ES-I3 (cell line): ENCODE measurements around the gene CDC7.

Experiments used
- H3K36me3 ChIP-seq: 2 replicates; pipeline ENCODE4 v1.6.1; 2013; ENCODE audit warnings: mild to moderate bottlenecking, low read length, control low read depth, moderate library complexity; ENCODE audit not compliant: insufficient read depth
- H3K4me1 ChIP-seq: 2 replicates; pipeline ENCODE4 v1.6.1; 2013; ENCODE audit warnings: mild to moderate bottlenecking, control low read depth, low read length; ENCODE audit not compliant: insufficient read depth
- H3K9ac ChIP-seq: 2 replicates; pipeline ENCODE4 v1.6.1; 2013; ENCODE audit warnings: low read depth, mild to moderate bottlenecking, low read length, moderate library complexity
- H3K9me3 ChIP-seq: 2 replicates; pipeline ENCODE4 v1.6.1; 2013; ENCODE audit warnings: mild to moderate bottlenecking, low read length, moderate library complexity; ENCODE audit not compliant: control insufficient read depth, insufficient read depth

The CDC7 gene

GRCh38 chr1:91564888-91565701 is 64.4 kb downstream of the CDC7 start:
- Histone ChIP-seq H3K4me1 (no peaks in the 10 kb centered on the region), H3K9ac (no peak overlapping the region), H3K9me3 (peaks cover 3% of the 10 kb centered on the region; the same call in 1 of the 2 replicates), H3K36me3 (no peaks in the 10 kb centered on the region)

- no peaks in the 10 kb centered on the region for H3K36me3 ChIP-seq
- H3K4me1 ChIP-seq, result no peaks in the 10 kb centered on the region
- H3K9ac ChIP-seq, result no peak overlapping the region
- peaks cover 3% of the 10 kb centered on the region; the same call in 1 of the 2 replicates for H3K9me3 ChIP-seq
Measured at GRCh38 chr1:91567583-91567982, 66.9 kb downstream of the CDC7 start.

GRCh38 chr1:91568261-91568660 is 67.6 kb downstream of the CDC7 start:
- H3K9me3 ChIP-seq, result peaks cover 3% of the 10 kb centered on the region; the same call in 1 of the 2 replicates
- H3K36me3 ChIP-seq, result no peaks in the 10 kb centered on the region
- no peak overlapping the region for H3K9ac ChIP-seq
- H3K4me1 ChIP-seq, result no peaks in the 10 kb centered on the region

- Histone ChIP-seq H3K36me3 (no peaks in the 10 kb centered on the region), H3K4me1 (no peaks in the 10 kb centered on the region), H3K9me3 (no peaks in the 10 kb centered on the region), H3K9ac (no peak overlapping the region)
Measured at GRCh38 chr1:91569411-91570119, 68.9 kb downstream of the CDC7 start.

GRCh38 chr1:91570120-91570448 is 69.4 kb downstream of the CDC7 start:
- H3K36me3 ChIP-seq, result no peaks in the 10 kb centered on the region
- H3K9me3 ChIP-seq, result no peaks in the 10 kb centered on the region
- no peak overlapping the region for H3K9ac ChIP-seq
- H3K4me1 ChIP-seq, result no peaks in the 10 kb centered on the region

GRCh38 chr1:91572044-91572443 is 71.4 kb downstream of the CDC7 start:
- no peaks in the 10 kb centered on the region for H3K4me1 ChIP-seq
- no peak overlapping the region for H3K9ac ChIP-seq
- H3K9me3 ChIP-seq, result no peaks in the 10 kb centered on the region
- no peaks in the 10 kb centered on the region for H3K36me3 ChIP-seq
